ENCODE measurements around the gene ZNF239.
A peak's percentile ranks its signal among the peaks of the same experiment; 100 is the strongest.

DNA sequence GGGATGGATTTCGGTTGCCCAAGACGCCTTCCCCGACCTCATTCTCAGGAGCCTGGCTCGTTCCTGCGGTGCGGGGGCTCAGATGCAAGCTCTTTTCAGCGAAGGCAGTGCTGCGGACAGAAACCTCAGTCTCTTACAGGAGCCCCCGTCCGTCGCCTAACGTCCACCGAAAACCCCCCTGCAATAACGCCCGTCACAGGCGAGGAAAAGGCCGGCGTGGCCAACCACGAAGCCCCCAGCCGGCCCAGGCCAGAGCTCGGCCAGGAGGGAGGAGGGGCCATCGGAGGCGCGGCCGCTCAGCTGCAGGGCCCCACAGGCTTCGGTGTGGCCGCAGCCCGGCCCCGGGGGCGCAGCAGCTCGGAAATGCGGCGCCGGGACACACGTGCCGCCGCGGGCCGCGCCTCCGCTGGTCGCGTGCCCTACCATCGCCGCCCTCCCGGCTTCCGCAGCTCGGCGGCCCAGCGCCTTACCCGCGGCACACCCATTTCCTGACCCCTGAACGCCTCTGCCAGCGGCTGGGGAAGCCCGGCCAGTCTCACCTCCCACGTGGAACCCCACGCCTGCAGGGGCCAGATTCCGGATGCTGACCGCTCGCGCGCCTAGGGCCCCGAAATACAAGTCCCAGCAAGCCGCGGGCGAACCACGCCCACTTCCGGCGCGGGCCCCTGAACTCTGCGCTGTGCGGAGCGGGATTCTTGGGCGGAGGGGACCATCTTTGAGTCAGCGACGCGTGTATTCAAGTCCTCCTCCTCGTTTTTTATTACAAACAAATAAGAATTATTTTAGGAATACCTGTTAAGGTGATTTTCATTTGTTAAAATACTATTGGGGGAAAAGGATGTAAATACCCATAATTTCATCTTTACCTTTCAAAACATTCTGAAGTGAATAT lies at the start of gene ZNF239:
- TF ChIP-seq BRCA1 (IDR thresholded peaks at IDR 0.05; ENCODE audit: low read depth, low read length) (no peak), POLR2A (IDR thresholded peaks at IDR 0.05; ENCODE audit: control extremely low read depth in 1 of 2, low read depth in 2 of 2, low read length in 2 of 2) (no peak), CHD1 (IDR thresholded peaks at IDR 0.05; ENCODE audit: low read depth, low read length) (no peak), TAF1 (IDR thresholded peaks at IDR 0.05; ENCODE audit: low read depth, low read length) (0 out of 2 replicates have a peak, but pooled peaks have one; percentile 34), POU5F1 (IDR thresholded peaks at IDR 0.05; ENCODE audit: low read depth, low read length) (no peak), EP300 (IDR thresholded peaks at IDR 0.05; ENCODE audit: borderline replicate concordance in 1 of 2, low read depth in 2 of 2, low read length in 2 of 2) (no peak)
- TF ChIP-seq, protein P1, sequence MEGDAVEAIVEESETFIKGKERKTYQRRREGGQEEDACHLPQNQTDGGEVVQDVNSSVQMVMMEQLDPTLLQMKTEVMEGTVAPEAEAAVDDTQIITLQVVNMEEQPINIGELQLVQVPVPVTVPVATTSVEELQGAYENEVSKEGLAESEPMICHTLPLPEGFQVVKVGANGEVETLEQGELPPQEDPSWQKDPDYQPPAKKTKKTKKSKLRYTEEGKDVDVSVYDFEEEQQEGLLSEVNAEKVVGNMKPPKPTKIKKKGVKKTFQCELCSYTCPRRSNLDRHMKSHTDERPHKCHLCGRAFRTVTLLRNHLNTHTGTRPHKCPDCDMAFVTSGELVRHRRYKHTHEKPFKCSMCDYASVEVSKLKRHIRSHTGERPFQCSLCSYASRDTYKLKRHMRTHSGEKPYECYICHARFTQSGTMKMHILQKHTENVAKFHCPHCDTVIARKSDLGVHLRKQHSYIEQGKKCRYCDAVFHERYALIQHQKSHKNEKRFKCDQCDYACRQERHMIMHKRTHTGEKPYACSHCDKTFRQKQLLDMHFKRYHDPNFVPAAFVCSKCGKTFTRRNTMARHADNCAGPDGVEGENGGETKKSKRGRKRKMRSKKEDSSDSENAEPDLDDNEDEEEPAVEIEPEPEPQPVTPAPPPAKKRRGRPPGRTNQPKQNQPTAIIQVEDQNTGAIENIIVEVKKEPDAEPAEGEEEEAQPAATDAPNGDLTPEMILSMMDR (IDR thresholded peaks at IDR 0.05; ENCODE audit: control extremely low read depth in 1 of 3, insufficient read depth in 1 of 3, low read depth in 1 of 3, low read length in 3 of 3) = no peak
- TF ChIP-seq, protein P2, sequence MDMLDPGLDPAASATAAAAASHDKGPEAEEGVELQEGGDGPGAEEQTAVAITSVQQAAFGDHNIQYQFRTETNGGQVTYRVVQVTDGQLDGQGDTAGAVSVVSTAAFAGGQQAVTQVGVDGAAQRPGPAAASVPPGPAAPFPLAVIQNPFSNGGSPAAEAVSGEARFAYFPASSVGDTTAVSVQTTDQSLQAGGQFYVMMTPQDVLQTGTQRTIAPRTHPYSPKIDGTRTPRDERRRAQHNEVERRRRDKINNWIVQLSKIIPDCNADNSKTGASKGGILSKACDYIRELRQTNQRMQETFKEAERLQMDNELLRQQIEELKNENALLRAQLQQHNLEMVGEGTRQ (IDR thresholded peaks at IDR 0.05; ENCODE audit: low read length) = no peak
